Measurements from ENCODE around the gene HS6ST2.

DNA sequence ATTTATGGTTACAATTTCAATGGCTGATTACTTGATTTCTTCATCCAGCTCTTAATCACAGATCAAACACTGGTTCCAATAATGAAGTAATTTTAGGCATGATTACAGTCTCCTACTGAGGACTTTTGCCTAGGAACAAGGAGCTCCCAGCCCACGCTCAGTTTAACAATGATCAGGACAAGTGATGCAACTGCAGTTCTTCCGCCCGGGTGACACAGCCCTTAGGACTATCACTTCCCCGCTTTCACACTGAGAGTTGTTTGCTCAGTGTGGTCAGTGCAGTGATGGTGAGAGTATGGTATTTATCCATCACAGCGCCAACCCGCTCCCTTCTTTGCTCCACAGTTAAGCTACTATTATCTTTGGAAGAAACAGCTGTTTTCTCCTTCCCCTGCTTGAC lies 266.4 kb downstream of the HS6ST2 start:
- TF ChIP-seq, protein P1, sequence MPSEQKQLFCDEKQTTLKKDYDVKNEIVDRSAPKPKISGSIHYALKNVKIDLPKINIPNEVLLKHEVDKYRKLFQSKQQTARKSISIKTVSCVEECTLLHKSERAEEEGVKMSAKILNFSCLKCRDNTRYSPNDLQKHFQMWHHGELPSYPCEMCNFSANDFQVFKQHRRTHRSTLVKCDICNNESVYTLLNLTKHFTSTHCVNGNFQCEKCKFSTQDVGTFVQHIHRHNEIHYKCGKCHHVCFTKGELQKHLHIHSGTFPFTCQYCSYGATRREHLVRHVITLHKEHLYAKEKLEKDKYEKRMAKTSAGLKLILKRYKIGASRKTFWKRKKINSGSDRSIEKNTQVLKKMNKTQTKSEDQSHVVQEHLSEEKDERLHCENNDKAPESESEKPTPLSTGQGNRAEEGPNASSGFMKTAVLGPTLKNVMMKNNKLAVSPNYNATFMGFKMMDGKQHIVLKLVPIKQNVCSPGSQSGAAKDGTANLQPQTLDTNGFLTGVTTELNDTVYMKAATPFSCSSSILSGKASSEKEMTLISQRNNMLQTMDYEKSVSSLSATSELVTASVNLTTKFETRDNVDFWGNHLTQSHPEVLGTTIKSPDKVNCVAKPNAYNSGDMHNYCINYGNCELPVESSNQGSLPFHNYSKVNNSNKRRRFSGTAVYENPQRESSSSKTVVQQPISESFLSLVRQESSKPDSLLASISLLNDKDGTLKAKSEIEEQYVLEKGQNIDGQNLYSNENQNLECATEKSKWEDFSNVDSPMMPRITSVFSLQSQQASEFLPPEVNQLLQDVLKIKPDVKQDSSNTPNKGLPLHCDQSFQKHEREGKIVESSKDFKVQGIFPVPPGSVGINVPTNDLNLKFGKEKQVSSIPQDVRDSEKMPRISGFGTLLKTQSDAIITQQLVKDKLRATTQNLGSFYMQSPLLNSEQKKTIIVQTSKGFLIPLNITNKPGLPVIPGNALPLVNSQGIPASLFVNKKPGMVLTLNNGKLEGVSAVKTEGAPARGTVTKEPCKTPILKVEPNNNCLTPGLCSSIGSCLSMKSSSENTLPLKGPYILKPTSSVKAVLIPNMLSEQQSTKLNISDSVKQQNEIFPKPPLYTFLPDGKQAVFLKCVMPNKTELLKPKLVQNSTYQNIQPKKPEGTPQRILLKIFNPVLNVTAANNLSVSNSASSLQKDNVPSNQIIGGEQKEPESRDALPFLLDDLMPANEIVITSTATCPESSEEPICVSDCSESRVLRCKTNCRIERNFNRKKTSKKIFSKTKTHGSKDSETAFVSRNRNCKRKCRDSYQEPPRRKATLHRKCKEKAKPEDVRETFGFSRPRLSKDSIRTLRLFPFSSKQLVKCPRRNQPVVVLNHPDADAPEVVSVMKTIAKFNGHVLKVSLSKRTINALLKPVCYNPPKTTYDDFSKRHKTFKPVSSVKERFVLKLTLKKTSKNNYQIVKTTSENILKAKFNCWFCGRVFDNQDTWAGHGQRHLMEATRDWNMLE (tag by site-specific recombination; conservative IDR thresholded peaks at IDR 0.05; ENCODE audit: low read depth), result no peak
- TF ChIP-seq ZNF274 (IDR thresholded peaks at IDR 0.05; ENCODE audit: low read length) (no peak), ZNF274 (tag by site-specific recombination; IDR thresholded peaks at IDR 0.05; ENCODE audit: borderline replicate concordance) (no peak)
